SK-N-SH (cell line): Measurements from ENCODE around the gene GSTT2. TPM values are rescaled to one million over a fixed set of nuclear protein-coding genes. Genes with fewer than 3 reads are reported as not detected.

Source experiments
- CTCF ChIA-PET: fragments of 300-600, 350-600 bp; formaldehyde crosslinking; extraction: SDS; loops from one replicate; lab custom pipeline; 2021; lab: Yijun Ruan, JAX
- POLR2A ChIA-PET: fragments of 350-600 bp; sonication (Branson Sonifier 250); formaldehyde crosslinking; extraction: SDS; loops from one replicate; lab custom pipeline; 2020; ENCODE audit warnings: antibody characterized with exemption, inconsistent platforms; lab: Yijun Ruan, JAX
- DNase-seq: peaks from one replicate; pipeline ENCODE4 v3.0.0; 2012
- H2AFZ ChIP-seq: fragments of 200-600 bp; sonication (generic); 2 replicates; pipeline ENCODE4 v1.8.1; 2016; ENCODE audit warnings: antibody characterized with exemption, mild to moderate bottlenecking, low read depth
- H3F3A ChIP-seq: fragments of 200-600 bp; sonication (generic); replicated peaks from 2 replicates; pipeline ENCODE3; 2016; ENCODE audit warnings: antibody characterized with exemption, mild to moderate bottlenecking; ENCODE audit not compliant: insufficient read depth
- H3K27ac ChIP-seq, 2 experiments: fragments of 200-500 bp in 1 of 2; fragments of 200-600 bp in 1 of 2; sonication (Bioruptor generic) in 1 of 2; sonication (generic), shearing (Covaris generic) in 1 of 2; 2 replicates each; pipeline versions ENCODE4 v1.5.1 to v1.6.1; 2014 to 2016; ENCODE audit warnings: low read depth in 2 of 2, inconsistent platforms in 1 of 2, low read length in 1 of 2, mild to moderate bottlenecking in 1 of 2, mixed read lengths in 1 of 2
- H3K27me3 ChIP-seq: fragments of 200-600 bp; sonication (generic), shearing (Covaris generic); 2 replicates; pipeline ENCODE4 v1.6.1; 2016; ENCODE audit warnings: mixed run types; ENCODE audit not compliant: insufficient read depth
- H3K36me3 ChIP-seq, 2 experiments: fragments of 200-500 bp in 1 of 2; fragments of 200-600 bp in 1 of 2; sonication (Bioruptor generic) in 1 of 2; sonication (generic) in 1 of 2; replicated peaks in 1 of 2; 2 replicates each; pipeline versions ENCODE3 to v1.5.1; 2014 to 2016; ENCODE audit warnings: low read length in 1 of 2, mild to moderate bottlenecking in 1 of 2; ENCODE audit not compliant: insufficient read depth in 2 of 2, control insufficient read depth in 1 of 2
- H3K4me1 ChIP-seq, 2 experiments: fragments of 200-500 bp in 1 of 2; fragments of 200-600 bp in 1 of 2; sonication (Bioruptor generic) in 1 of 2; sonication (generic), shearing (Covaris generic) in 1 of 2; 2 replicates each; pipeline versions ENCODE4 v1.5.1 to v1.6.1; 2014 to 2016; ENCODE audit warnings: low read depth in 1 of 2, low read length in 1 of 2, mixed run types in 1 of 2; ENCODE audit not compliant: insufficient read depth in 2 of 2, control insufficient read depth in 1 of 2
- H3K4me2 ChIP-seq: fragments of 200-600 bp; sonication (generic), shearing (Covaris generic); 2 replicates; pipeline ENCODE4 v1.6.1; 2017; ENCODE audit warnings: mixed run types
- H3K4me3 ChIP-seq, 2 experiments: fragments of 200-500 bp in 1 of 2; fragments of 200-600 bp in 1 of 2; sonication (Bioruptor generic) in 1 of 2; sonication (generic), shearing (Covaris generic) in 1 of 2; 2 replicates each; pipeline versions ENCODE4 v1.5.1 to v1.8.1; 2014 to 2016; ENCODE audit warnings: low read depth in 2 of 2, inconsistent platforms in 1 of 2, low read length in 1 of 2, mild to moderate bottlenecking in 1 of 2, mixed read lengths in 1 of 2, moderate library complexity in 1 of 2
- H3K79me2 ChIP-seq: fragments of 200-600 bp; sonication (generic); 2 replicates; pipeline ENCODE4 v1.8.1; 2017; ENCODE audit warnings: mild to moderate bottlenecking; ENCODE audit not compliant: insufficient read depth
- H3K9ac ChIP-seq: fragments of 200-600 bp; sonication (generic); 2 replicates; pipeline ENCODE4 v1.6.1; 2017; ENCODE audit warnings: mixed run types
- H3K9me2 ChIP-seq: fragments of 200-600 bp; sonication (generic); 2 replicates; pipeline ENCODE4 v1.6.1; 2017; ENCODE audit warnings: mixed run types
- H3K9me3 ChIP-seq: fragments of 200-600 bp; sonication (generic); 2 replicates; pipeline ENCODE4 v1.6.1; 2017; ENCODE audit warnings: mixed run types, mild to moderate bottlenecking, moderate library complexity
- H4K20me1 ChIP-seq: fragments of 200-600 bp; sonication (generic); 2 replicates; pipeline ENCODE4 v1.6.1; 2017; ENCODE audit warnings: mild to moderate bottlenecking, mixed run types; ENCODE audit not compliant: insufficient read depth
- CHD2 ChIP-seq: fragments of 150-350 bp; IDR thresholded peaks from 2 replicates; pipeline ENCODE4 v1.6.1; 2018; ENCODE audit warnings: low read length; ENCODE audit not compliant: partially characterized antibody
- CTCF ChIP-seq: fragments of 200-600 bp; sonication (generic); IDR thresholded peaks from 2 replicates; pipeline ENCODE4 v1.6.1; 2017; ENCODE audit warnings: antibody characterized with exemption, mild to moderate bottlenecking, moderate library complexity
- EP300 ChIP-seq, 2 experiments: IDR thresholded peaks; 2 replicates each; pipeline versions ENCODE4 v1.4.0 to v1.6.1; 2012; ENCODE audit warnings: borderline replicate concordance in 1 of 2, low read depth in 1 of 2, low read length in 1 of 2
- JUND ChIP-seq: IDR thresholded peaks from 2 replicates; pipeline ENCODE4 v1.4.0; 2012
- NFIC ChIP-seq: IDR thresholded peaks from 2 replicates; pipeline ENCODE4 v1.4.0; 2012; ENCODE audit warnings: borderline replicate concordance
- NRF1 ChIP-seq: IDR thresholded peaks from 2 replicates; pipeline ENCODE4 v1.6.1; 2012; ENCODE audit warnings: low read depth, mild to moderate bottlenecking, low read length
- RFX5 ChIP-seq: IDR thresholded peaks from 2 replicates; pipeline ENCODE4 v1.6.1; 2012; ENCODE audit warnings: mild to moderate bottlenecking, improper control_type of control experiment, low read length
- RXRA ChIP-seq: IDR thresholded peaks from 2 replicates; pipeline ENCODE4 v1.4.0; 2012; ENCODE audit warnings: low read depth, mild to moderate bottlenecking, borderline replicate concordance
- TCF12 ChIP-seq: IDR thresholded peaks from 2 replicates; pipeline ENCODE4 v1.4.0; 2012
- TEAD4 ChIP-seq: IDR thresholded peaks from 2 replicates; pipeline ENCODE4 v1.4.0; 2012; ENCODE audit warnings: mild to moderate bottlenecking, borderline replicate concordance; ENCODE audit not compliant: insufficient read depth
- YY1 ChIP-seq: IDR thresholded peaks from 2 replicates; pipeline ENCODE4 v1.4.0; 2012; ENCODE audit warnings: low read depth, mild to moderate bottlenecking
- ZBTB33 ChIP-seq: IDR thresholded peaks from 2 replicates; pipeline ENCODE4 v1.4.0; 2012; ENCODE audit warnings: low read depth, borderline replicate concordance
- WGBS: methylation state at CpG from one replicate; pipeline ENCODE4 v1.1.6; 2017; ENCODE audit warnings: low lambda C conversion rate; 5-methylcytosine and 5-hydroxymethylcytosine counted together
- polyA plus RNA-seq, 3 experiments: library from polyadenylated mRNA; depleted of rRNA; stranded (reverse); fragments of >200 nt; gene quantifications; 2 replicates each; pipeline ENCODE4 v1.2.3, GENCODE V29; 2012
- TF ChIP-seq, protein P1 (sequence below): fragments of 150-350 bp; IDR thresholded peaks from 2 replicates; pipeline ENCODE4 v1.6.1; 2016; ENCODE audit warnings: mild to moderate bottlenecking, low read depth, low read length

GSTT2 gene
- polyA plus RNA-seq, 1 of the 3 experiments (the other 2 are of a cell fraction) = 3.7 TPM

GRCh38 chr22:24023204-24023789, 43.4 kb downstream of the GSTT2 start (continued):
- TF ChIP-seq ZBTB33 = no peak
- no peak for TF ChIP-seq TEAD4
- TF ChIP-seq, protein P1, sequence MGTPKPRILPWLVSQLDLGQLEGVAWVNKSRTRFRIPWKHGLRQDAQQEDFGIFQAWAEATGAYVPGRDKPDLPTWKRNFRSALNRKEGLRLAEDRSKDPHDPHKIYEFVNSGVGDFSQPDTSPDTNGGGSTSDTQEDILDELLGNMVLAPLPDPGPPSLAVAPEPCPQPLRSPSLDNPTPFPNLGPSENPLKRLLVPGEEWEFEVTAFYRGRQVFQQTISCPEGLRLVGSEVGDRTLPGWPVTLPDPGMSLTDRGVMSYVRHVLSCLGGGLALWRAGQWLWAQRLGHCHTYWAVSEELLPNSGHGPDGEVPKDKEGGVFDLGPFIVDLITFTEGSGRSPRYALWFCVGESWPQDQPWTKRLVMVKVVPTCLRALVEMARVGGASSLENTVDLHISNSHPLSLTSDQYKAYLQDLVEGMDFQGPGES = no peak
- TF ChIP-seq RXRA = no peak
- TF ChIP-seq RFX5 = no peak
- no peak for TF ChIP-seq CHD2
- no peak for TF ChIP-seq EP300 (IDR thresholded peaks at IDR 0.05; ENCODE audit: borderline replicate concordance in 1 of 2, low read depth in 1 of 2, low read length in 1 of 2)
- no peak for TF ChIP-seq NRF1

- no peak overlapping the region for H3K4me3 ChIP-seq
- H3K4me1 ChIP-seq = peaks cover 0 to 13% of the 10 kb centered on the region in 2 experiments; a peak in 2 of 4 replicates
- ChIA-PET POLR2A (no interaction called here), CTCF (no interaction called here)
- no peaks in the 10 kb centered on the region for H3K9me2 ChIP-seq
- H3K27me3 ChIP-seq = no peaks in the 10 kb centered on the region
- no peak overlapping the region for H3K4me2 ChIP-seq
- 93% methylated on average over 3 of the region's 3 CpGs for WGBS
- peaks cover 10% of the 10 kb centered on the region for H3F3A ChIP-seq
- H3K36me3 ChIP-seq = peaks cover 0 to 21% of the 10 kb centered on the region in 2 experiments
- DNase-seq = no peak
- peaks cover 18% of the 10 kb centered on the region; the same call in 1 of the 2 replicates for H3K9me3 ChIP-seq
- no peak overlapping the region for H3K9ac ChIP-seq
- peaks cover 81% of the 10 kb centered on the region for H3K79me2 ChIP-seq
- no peak overlapping the region for H3K27ac ChIP-seq
- TF ChIP-seq NFIC = no peak
- no peak for TF ChIP-seq CTCF
- TF ChIP-seq JUND = no peak
- TF ChIP-seq YY1 = no peak
- TF ChIP-seq TCF12 = no peak
- H2AFZ ChIP-seq = no peak overlapping the region
- H4K20me1 ChIP-seq = no peaks in the 10 kb centered on the region
These were observed 44.4 kb downstream of the GSTT2 start for GRCh38 chr22:24024354-24024753.
